GM19351 (cell line): ENCODE data around the gene COX4I2.
"Not testable (repeated sequence)": the region's sequence is repeated elsewhere in the genome, so short reads cannot be mapped to it uniquely, and the experiment has no call there.

Experiments used
- ATAC-seq: cut with Tn5 transposase; IDR thresholded peaks from one replicate; pipeline ENCODE4 v1.9.1; 2021; ENCODE audit warnings: mild to moderate bottlenecking, moderate library complexity; ENCODE audit not compliant: unreplicated experiment

The COX4I2 gene

GRCh38 chr20:31652917-31653396 lies 15.2 kb downstream of the COX4I2 start:
- ATAC-seq, result no peak

GRCh38 chr20:31653561-31653960 lies 15.8 kb downstream of the COX4I2 start:
- no peak for ATAC-seq

GRCh38 chr20:31654534-31654933 lies 16.8 kb downstream of the COX4I2 start:
- no peak for ATAC-seq

GRCh38 chr20:31661625-31662371 lies 24.1 kb downstream of the COX4I2 start:
- ATAC-seq, result peak; percentile 75

GRCh38 chr20:31662372-31662854 lies 24.7 kb downstream of the COX4I2 start:
- ATAC-seq, result no peak

GRCh38 chr20:31663524-31663837 lies 25.8 kb downstream of the COX4I2 start:
- no peak for ATAC-seq

- no peak for ATAC-seq
Observed at GRCh38 chr20:31663838-31664695, 26.4 kb downstream of the COX4I2 start.

- no peak for ATAC-seq
Observed at GRCh38 chr20:31664696-31665354, 27.1 kb downstream of the COX4I2 start.

- no peak for ATAC-seq
Observed at GRCh38 chr20:31665753-31666152, 28.0 kb downstream of the COX4I2 start.

- no peak for ATAC-seq
Observed at GRCh38 chr20:31666258-31667042, 28.7 kb downstream of the COX4I2 start.

GRCh38 chr20:31667315-31668285 lies 29.9 kb downstream of the COX4I2 start:
- ATAC-seq, result no peak

GRCh38 chr20:31668944-31669343 lies 31.2 kb downstream of the COX4I2 start:
- not testable (repeated sequence) for ATAC-seq

- ATAC-seq, result no peak
Observed at GRCh38 chr20:31669876-31670275, 32.2 kb downstream of the COX4I2 start.

- no peak for ATAC-seq
Observed at GRCh38 chr20:31670371-31671228, 32.9 kb downstream of the COX4I2 start.

GRCh38 chr20:31671324-31671723 lies 33.6 kb downstream of the COX4I2 start:
- no peak for ATAC-seq

- ATAC-seq, result no peak
Observed at GRCh38 chr20:31673435-31673834, 35.7 kb downstream of the COX4I2 start.

- no peak for ATAC-seq
Observed at GRCh38 chr20:31673943-31674463, 36.3 kb downstream of the COX4I2 start.
